NK-92 treated with Interleukin-12 subunit alpha and Interleukin-12 subunit beta, amount 100 ng/mL, for 24 hours (cell line): ENCODE data around the gene LCE1C.

Experiments used
- DNase-seq: peaks from one replicate; lab custom pipeline; 2025; lab: John Stamatoyannopoulos, UW

LCE1C gene, protein sequence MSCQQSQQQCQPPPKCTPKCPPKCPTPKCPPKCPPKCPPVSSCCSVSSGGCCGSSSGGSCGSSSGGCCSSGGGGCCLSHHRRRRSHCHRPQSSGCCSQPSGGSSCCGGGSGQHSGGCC

GRCh38 chr1:152806576-152806975 is at the start of gene LCE1C:
TSS of gene LCE1C (minus strand) at chr1:152806651. CDS start at chr1:152805478, 1,173 bp downstream.
- DNase-seq, result no peak

DNA sequence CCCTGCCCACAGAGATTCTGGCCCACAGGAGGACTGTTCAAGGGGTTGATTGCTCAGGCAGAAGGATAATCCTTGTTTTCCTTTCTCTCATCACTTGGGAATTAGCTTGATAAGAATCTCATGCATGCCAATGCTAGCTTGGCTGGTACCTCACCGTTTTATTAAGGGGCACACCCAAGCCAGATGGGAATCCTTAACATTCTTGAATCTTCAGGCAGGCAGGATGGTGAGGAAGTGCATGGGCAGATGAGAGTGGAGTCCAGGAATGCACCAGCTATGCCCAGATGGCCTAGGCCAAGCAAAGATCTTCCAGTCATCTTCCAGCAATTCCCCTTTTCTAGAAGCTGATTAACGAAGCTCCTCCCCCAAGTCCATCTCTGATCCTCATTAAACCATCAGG is 49.2 kb upstream of the LCE1C start:
- DNase-seq, result no peak

DNA sequence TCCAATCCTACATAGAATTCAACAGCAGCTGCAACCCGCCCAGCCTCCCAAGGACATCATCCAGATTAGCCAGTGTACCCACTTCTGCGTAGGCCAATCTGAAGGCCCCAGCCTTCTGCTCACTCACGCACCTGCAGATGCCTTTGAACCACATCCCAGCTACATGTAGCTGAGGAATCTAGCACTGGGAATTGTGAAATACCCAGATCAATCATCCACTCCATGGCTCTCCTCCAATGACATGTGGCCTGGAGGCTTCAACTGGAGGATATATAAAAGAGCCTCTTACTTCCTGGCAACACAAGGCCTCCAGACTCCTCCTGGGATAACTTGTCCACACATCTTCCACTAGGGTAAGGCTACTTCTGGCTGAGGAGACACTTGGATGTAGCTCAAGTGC is 36.1 kb upstream of the LCE1C start, which contains the start of gene LCE6A:
LCE6A (plus strand) TSS at position 301 of the 400 bp plus-strand sequence. CDS start 665 bp downstream, outside the sequence.
- DNase-seq, result no peak

GRCh38 chr1:152836870-152837269 is 30.4 kb upstream of the LCE1C start:
- no peak for DNase-seq

- DNase-seq, result no peak
Observed at GRCh38 chr1:152827173-152827572, 20.7 kb upstream of the LCE1C start, which contains the start of gene LCE1A. TSS of gene LCE1A (plus strand) at chr1:152827473. CDS start at chr1:152827473, 0 bp downstream.

DNA sequence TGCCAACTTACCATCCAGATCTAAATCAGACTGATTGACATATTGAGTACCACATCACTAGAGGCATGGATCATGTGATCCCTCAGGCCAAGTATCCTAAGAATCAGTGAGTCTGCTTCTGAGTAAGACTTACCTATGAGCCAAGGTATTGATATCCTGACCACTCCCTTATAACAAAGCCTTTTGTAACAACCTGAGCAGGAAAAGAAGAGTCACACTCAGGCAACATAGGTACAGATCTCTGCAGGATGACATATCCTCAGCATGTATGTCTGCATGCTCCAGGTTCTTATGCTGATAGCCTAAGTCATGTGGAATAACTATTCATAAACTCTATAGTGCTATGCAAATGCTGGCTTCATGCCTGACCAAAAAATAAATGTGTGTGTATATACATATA is 18.5 kb upstream of the LCE1C start:
- no peak for DNase-seq

- no peak for DNase-seq
Observed at GRCh38 chr1:152823294-152823693, 16.8 kb upstream of the LCE1C start.

GRCh38 chr1:152817309-152817708 is 10.9 kb upstream of the LCE1C start:
- no peak for DNase-seq

- no peak for DNase-seq
Observed at GRCh38 chr1:152811671-152812070, 5.2 kb upstream of the LCE1C start, which contains the start of gene LCE1B. TSS of gene LCE1B (plus strand) at chr1:152811971. CDS start at chr1:152812447, 476 bp downstream.

DNA sequence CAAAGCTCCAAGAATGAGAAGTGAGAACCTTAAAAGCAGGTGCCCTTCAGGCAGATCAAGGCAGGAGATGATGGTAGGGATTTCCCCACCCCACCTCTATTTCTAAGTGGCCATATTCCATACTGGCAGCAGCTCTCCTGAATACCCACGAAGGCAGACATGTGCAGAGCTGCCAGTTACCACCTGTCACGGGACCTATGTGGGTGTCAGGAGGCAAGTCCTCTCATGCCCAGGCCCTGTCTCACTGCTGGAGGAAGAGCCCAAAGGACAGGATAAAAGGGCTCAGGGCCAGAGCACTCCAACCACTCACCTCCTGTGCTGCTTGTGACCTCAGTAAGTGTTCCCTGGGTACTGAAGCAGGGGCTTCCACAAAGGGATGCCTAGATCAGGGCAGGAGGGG is 4.6 kb upstream of the LCE1C start:
- DNase-seq, result no peak

DNA sequence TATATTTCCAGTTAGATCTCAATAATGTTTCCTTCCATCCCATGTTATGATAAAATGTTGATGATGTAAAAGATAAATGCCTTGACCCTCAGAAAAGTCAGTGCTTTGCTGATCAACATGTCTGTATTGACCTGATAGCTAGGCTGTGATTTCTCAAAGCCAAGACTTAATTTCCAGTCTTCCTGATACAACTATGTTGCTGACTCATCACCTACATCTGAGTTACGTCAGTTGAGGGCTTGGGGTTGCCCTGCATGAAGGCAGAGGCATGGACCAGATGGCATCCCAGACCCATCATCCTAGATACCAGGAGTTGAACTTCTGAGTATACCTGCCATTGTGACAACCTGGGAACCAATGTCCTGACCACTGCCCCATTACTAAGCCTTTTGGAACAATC is 5.1 kb downstream of the LCE1C start:
- no peak for DNase-seq

GRCh38 chr1:152796421-152796820 is 10.0 kb downstream of the LCE1C start, which contains the start of gene LCE1D:
TSS of gene LCE1D (plus strand) at chr1:152796721. CDS start at chr1:152797795, 1,074 bp downstream.
- no peak for DNase-seq

GRCh38 chr1:152795686-152796085 is 10.8 kb downstream of the LCE1C start:
- DNase-seq, result no peak

GRCh38 chr1:152786077-152786476 is 20.4 kb downstream of the LCE1C start, which contains the start of gene LCE1E:
TSS of gene LCE1E (plus strand) at chr1:152786257. CDS start at chr1:152787300, 1,043 bp downstream.
- no peak for DNase-seq

GRCh38 chr1:152783095-152783494 is 23.4 kb downstream of the LCE1C start:
- no peak for DNase-seq

GRCh38 chr1:152777510-152778137 is 28.8 kb downstream of the LCE1C start:
- no peak for DNase-seq

GRCh38 chr1:152776361-152776760 is 30.1 kb downstream of the LCE1C start:
- DNase-seq, result no peak

GRCh38 chr1:152774875-152775274 is 31.6 kb downstream of the LCE1C start, which contains the start of gene LCE1F:
TSS of gene LCE1F (plus strand) at chr1:152775140. CDS start at chr1:152776372, 1,232 bp downstream.
- no peak for DNase-seq

GRCh38 chr1:152770411-152770810 is 36.0 kb downstream of the LCE1C start:
- no peak for DNase-seq

GRCh38 chr1:152768847-152769533 is 37.5 kb downstream of the LCE1C start:
- no peak for DNase-seq

- no peak for DNase-seq
Observed at GRCh38 chr1:152761609-152762213, 44.7 kb downstream of the LCE1C start.

GRCh38 chr1:152760551-152761190 is 45.8 kb downstream of the LCE1C start:
- DNase-seq, result no peak
